ENCODE measurements around the gene GLB1L3.
A peak's percentile ranks its signal among the peaks of the same experiment; 100 is the strongest.
"Not testable (repeated sequence)": the region's sequence is repeated elsewhere in the genome, so short reads cannot be mapped to it uniquely, and the experiment has no call there.

Gene GLB1L3

GRCh38 chr11:134344497-134345236, 68.5 kb downstream of the GLB1L3 start:
- DNase-seq (ENCODE audit: low spot score): not testable (repeated sequence)

DNA sequence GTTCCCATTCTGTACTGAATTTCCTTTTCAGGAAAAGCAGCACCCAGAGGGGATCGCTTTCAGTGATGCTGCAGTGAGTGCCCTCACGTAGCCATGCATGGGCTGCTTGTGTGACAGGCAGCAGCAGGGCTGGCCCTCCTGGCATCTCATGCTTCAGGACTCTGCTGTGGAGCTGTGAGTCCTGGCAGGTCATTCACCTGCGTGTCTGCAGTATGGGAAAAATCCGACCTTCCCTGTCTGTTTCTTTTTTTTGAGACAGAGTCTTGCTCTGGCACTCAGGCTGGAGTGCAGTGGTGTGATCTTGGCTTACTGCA, 69.0 kb downstream of the GLB1L3 start:
- no peak for DNase-seq (ENCODE audit: low spot score)

GRCh38 chr11:134346101-134346975, 70.2 kb downstream of the GLB1L3 start:
- peak; percentile 84 for DNase-seq (ENCODE audit: low spot score)

GRCh38 chr11:134346976-134347350, 70.8 kb downstream of the GLB1L3 start:
- no peak for DNase-seq (ENCODE audit: low spot score)

- DNase-seq (ENCODE audit: low spot score): no peak
These were observed 71.3 kb downstream of the GLB1L3 start for GRCh38 chr11:134347441-134347840.

DNA sequence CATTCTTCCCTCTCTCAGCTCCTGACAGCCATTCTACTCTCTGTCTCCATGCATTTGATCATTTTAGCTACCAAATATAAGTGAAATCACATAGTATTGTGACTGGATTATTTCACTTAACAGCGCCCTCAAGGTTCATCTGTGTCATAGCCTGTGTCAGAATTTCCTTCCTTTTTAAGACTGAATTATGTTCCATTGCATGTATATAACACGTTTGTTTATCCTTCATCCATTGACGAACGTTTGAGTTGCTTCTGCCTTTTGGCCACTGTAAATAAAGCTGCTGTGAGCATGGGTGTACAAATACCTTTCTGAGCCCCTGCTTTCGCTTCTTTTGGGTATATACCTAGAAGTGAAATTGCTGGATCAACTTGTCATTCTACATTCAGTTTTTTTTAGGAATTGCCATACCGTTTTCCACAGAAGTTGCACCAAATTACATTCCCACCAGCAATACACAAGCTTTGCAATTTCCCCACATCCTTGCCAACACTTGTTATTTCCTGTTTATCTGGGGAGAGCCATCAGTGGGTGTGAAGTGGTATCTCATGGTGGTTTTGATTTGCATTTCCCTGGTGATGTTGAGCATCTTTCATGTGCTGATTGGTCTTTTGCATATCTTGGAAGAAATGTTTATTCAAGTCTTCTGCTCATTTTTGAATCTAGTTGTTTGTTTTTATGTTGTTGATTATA, 73.1 kb downstream of the GLB1L3 start:
- DNase-seq (ENCODE audit: low spot score): no peak

DNA sequence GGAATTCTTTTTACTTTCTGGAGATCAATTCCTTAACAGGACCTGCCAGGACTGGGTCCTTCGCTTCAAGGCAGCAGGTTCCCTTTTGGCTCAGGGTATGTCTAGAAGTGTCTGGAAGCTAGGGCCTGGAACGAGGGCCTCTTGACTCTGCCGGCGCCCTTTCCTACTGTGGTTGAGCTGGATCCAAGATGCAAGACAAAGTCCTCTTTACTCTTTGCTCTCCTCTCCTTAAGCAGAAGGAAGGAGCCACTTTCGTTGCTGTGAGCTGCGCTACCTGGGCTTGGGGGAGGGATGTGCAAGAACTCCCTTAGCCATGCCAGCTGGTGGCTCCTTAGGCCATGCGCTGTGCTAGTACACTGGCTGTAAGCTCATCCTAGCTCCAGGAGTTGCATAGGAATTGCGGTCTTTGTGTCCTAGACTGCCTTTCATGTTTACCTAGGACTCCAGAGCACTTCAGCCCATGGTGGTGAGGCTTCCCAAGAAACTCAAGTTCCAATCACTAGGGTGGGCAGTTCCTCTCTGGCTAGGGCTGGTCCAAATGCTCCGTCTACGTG, 73.7 kb downstream of the GLB1L3 start:
- no peak for DNase-seq (ENCODE audit: low spot score)

GRCh38 chr11:134350381-134350780, 74.2 kb downstream of the GLB1L3 start:
- DNase-seq (ENCODE audit: low spot score): no peak

DNA sequence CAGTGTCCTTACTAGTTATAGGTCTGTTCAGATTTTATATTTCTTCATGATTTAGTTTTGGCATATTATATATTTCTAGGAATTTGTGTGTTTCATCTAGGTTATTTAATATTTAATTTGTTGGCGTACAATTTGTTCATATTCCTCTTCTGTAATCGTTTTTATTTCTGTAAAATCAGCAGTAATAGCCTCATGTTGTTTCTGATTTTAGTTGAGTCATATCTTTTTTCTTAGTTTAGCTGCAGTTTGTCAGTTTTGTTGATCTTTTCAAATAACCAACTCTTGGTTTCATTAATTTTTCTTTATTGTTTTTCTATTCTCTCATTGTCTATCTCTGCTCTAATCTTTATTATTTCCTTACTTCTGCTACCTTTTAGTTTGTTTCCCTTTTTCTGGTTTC, 75.9 kb downstream of the GLB1L3 start:
- DNase-seq (ENCODE audit: low spot score): no peak

- no peak for DNase-seq (ENCODE audit: low spot score)
These were observed 79.0 kb downstream of the GLB1L3 start for GRCh38 chr11:134355136-134355535.

- DNase-seq (ENCODE audit: low spot score): no peak
These were observed 79.5 kb downstream of the GLB1L3 start for GRCh38 chr11:134355656-134356055.

DNA sequence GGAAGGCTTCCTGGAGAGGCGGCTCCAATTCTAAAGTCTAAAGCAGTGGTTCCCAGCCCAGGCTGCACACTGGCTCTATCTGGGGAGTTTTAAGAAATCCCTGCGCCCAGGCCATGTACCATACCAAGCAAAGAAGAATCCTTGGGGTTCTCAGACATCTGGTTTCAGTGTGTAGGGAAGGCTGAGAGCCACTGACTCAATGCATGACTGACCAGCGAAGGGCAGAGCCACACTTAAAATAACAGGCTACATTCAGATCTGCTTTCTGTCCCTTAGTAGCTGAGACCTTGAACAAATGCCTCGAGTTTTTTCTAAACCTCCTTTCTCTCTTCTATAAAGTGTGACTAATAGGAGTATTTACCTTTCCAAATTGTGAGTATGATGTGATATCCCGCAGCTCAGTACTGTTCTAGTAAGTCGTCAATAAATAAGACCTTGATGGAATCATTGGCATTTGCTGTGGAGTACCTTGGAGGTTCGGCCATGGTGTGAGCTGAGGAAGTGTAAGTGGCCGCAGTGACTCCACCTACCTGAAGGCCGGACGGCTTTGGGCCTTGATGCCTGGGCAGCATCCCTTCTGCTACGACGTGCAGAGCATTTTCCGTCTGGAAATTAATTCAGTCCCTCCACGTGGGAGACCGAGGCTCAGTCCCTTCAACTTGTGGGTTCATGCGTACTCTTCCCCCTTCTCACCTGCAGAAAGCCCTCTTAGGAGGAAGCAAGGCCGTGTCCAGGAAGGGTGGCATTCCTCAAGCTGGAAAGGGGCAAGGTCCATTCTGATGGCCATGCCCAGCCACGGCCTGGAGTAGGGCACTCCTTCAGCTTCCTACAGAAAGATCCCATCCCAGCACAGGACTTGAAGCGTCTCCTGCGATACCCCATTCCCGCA, 80.7 kb downstream of the GLB1L3 start:
- no peak for DNase-seq (ENCODE audit: low spot score)

DNA sequence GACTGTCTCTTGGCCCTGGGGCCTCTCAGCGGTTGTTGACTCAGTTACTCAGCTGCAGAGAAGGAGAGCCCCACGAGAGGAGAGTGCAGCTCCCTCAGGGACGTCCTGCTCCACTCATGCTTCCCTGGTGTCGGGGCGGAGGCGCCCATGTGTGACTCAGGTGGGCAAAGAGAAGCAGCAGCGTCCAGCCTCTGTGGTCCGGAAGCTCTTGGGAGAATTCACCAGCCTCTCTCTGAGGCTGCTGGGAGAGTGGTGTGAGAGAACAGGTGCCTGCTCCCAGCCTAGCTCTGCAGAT, 81.3 kb downstream of the GLB1L3 start:
- no peak for DNase-seq (ENCODE audit: low spot score)

GRCh38 chr11:134358165-134358855, 82.1 kb downstream of the GLB1L3 start:
- DNase-seq (ENCODE audit: low spot score): no peak

DNA sequence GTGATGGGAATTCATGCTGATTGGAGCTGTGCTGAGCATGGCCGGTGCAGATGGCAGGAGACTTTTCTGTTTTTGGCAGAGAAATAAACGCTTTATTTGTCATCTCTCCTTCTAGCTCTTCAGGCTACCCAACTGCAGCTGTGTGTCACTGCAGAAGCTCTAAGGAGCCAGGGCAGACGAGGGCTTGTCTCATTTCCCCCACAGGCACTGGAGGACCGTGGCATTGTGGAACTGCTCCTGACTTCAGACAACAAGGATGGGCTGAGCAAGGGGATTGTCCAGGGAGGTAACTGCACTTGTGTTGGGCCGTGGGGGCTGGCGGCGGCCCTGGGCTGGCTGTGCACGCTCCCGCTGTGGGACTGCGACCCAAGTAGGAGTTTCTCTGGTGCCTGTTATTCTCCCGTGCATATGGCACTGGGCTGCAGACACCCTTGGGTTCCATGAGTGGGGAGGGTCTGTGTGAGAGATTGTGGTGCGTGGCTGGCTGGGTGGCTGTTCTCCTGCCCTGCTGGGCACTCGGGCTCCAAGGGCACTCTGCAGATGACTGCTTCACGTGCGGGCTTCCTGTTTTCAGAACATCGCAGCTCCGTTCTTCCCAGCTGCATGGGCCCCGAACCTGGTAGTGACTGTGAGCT, 82.8 kb downstream of the GLB1L3 start:
- DNase-seq (ENCODE audit: low spot score): no peak

DNA sequence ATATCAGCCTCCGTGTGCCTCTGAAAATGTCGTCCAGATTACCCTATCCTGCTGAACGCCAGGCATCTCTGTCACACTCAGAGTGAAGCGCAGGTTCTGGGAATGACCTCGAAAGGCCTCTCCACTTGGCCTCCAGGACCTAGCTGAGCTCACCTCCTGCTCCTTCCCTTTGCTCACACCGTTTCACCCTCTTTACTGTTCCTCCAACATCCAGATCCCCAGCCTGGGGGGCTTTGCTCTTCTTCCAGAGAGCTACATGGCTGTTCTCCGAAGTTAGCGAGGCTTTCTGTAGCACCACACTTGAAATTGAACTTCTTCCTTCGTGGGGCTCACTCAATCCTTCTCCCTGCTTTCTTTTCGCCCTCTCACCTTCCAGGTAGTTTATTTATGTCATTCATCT, 83.5 kb downstream of the GLB1L3 start:
- no peak for DNase-seq (ENCODE audit: low spot score)

GRCh38 chr11:134360050-134360835, 84.1 kb downstream of the GLB1L3 start:
- DNase-seq (ENCODE audit: low spot score): peak; percentile 94

DNA sequence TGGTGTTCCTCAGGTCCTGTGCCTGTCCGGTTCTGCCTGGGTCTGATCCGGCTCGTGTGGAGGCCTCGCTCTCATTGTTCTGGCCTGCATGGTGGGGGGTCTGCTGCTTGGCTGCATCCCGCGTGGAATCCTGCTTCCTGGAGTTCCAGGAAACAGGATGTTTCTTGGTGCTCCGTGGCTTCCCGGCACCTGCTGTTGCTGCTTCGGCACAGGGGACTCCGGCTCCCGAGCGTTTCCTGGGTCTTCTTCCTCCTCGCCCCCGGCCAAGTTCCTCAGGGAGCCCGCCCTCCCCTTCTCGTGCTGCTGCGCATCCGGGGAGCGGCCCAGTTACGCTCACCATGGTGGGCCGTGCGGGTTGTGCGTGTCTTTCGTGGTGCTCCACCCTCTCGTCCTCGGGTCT, 85.5 kb downstream of the GLB1L3 start:
- no peak for DNase-seq (ENCODE audit: low spot score)

DNA sequence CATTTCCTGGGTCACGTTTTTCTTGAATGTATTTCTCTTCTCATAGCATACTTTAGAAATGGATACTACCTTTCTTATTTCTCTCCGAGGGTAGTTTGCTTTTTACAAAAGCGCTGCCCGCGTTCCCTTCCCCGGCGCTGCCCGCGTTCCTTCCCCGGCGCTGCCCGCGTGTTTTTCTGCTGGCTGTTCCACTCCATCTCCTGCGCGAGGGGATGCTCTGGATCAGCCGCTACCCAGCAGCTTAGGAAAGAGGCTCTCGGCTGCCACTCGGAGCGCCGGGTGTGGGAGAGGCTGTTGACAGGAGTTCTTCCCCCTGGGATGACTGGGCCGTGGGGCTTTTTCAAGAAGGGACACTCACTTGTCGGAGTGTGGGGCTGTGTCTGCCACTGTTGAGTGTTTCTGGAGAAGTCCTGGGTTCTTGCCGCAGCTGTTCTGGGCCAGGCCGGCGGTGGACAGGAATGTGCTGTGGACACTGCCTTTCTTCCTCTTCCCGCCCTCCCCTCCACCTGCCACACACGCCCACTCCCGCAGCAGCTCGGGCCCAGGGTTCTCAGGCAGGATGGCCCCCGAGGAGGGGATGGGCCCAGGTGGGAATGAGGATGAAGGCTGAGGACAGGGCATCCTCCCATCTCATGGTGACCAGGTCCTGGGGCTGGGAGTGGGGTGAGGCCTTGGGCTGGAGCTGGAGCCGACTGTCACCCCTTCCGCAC, 86.2 kb downstream of the GLB1L3 start:
- no peak for DNase-seq (ENCODE audit: low spot score)

All from D341Med (cell line).